Lung (tissue), 12 donors: ENCODE measurements around the gene TFAM. TPM values are rescaled to one million over a fixed set of nuclear protein-coding genes. Genes with fewer than 3 reads are reported as not detected.
A peak's percentile ranks its signal among the peaks of the same experiment; 100 is the strongest.

Experiments used
- ATAC-seq: fragments of 200-7000 bp; cut with Tn5 transposase; one replicate; pipeline ENCODE4 v1.9.1; 2020; ENCODE audit warnings: moderate number of reproducible peaks; ENCODE audit not compliant: insufficient read depth, low FRiP score
- DNase-seq, 3 donors: peaks; one replicate each; pipeline ENCODE4 v3.0.0-alpha.2; 2013 to 2017
- H3K27ac ChIP-seq, 2 donors: one replicate each; pipeline ENCODE4 v1.5.1; 2013; ENCODE audit warnings: mild to moderate bottlenecking in 2 of 2, moderate library complexity in 2 of 2, control low read depth in 1 of 2, inconsistent platforms in 1 of 2, low read depth in 1 of 2, low read length in 1 of 2
- H3K27me3 ChIP-seq, 3 donors: one replicate each; pipeline ENCODE4 v1.5.1; 2013; ENCODE audit warnings: low read length in 2 of 3; ENCODE audit not compliant: control insufficient read depth in 3 of 3, insufficient read depth in 3 of 3
- H3K36me3 ChIP-seq, 4 donors: one replicate each; pipeline ENCODE4 v1.5.1; 2013; ENCODE audit warnings: low read length in 4 of 4, mild to moderate bottlenecking in 1 of 4, moderate library complexity in 1 of 4; ENCODE audit not compliant: control insufficient read depth in 4 of 4, insufficient read depth in 4 of 4
- H3K4me1 ChIP-seq, 5 donors: one replicate each; pipeline ENCODE4 v1.5.1; 2013; ENCODE audit warnings: low read length in 5 of 5, mild to moderate bottlenecking in 2 of 5, moderate library complexity in 1 of 5; ENCODE audit not compliant: control insufficient read depth in 5 of 5, insufficient read depth in 5 of 5
- H3K4me3 ChIP-seq: one replicate; pipeline ENCODE4 v1.5.1; 2013; ENCODE audit warnings: mild to moderate bottlenecking, control low read depth, moderate library complexity
- H3K9ac ChIP-seq, 2 donors: one replicate each; pipeline ENCODE4 v1.5.1; 2013; ENCODE audit warnings: low read length in 2 of 2, control low read depth in 1 of 2; ENCODE audit not compliant: insufficient read depth in 1 of 2
- H3K9me3 ChIP-seq, 4 donors: one replicate each; pipeline ENCODE4 v1.5.1; 2013; ENCODE audit warnings: low read length in 3 of 4, mild to moderate bottlenecking in 1 of 4, moderate library complexity in 1 of 4; ENCODE audit not compliant: control insufficient read depth in 4 of 4, insufficient read depth in 3 of 4
- CTCF ChIP-seq: IDR thresholded peaks from 2 replicates; pipeline ENCODE4 v1.5.1; 2012; ENCODE audit warnings: mild to moderate bottlenecking; ENCODE audit errors: control extremely low read depth, extremely low read depth
- WGBS, 2 donors: extraction: QIAGEN DNeasy Blood & Tissue Kit; methylation state at CpG; one replicate each; pipeline ENCODE4 v1.1.7; 2013; 5-methylcytosine and 5-hydroxymethylcytosine counted together
- polyA plus RNA-seq, 2 donors: library from polyadenylated mRNA; stranded (reverse); fragments of 200-250 nt; gene quantifications; one replicate each; pipeline ENCODE4 v1.2.1, GENCODE V29; 2013
- total RNA-seq, 2 donors: library from RNA; depleted of rRNA in 1 of 2; stranded (reverse); fragments of >200 nt in 1 of 2; gene quantifications; one replicate each; pipeline ENCODE4 v1.2.1, GENCODE V29; 2014 to 2021
- donor health status: control.
- donor health status: control.
- donor health status: Bipolar disorder and iron deficiency.
- donor health status: healthy.
- donor health status: DM: yes; HTN: yes; CAD: no.

TFAM gene
- total and polyA plus RNA-seq, 4 donors: 5.9 to 27.0 (median 20.9) TPM

- H3K36me3 ChIP-seq: peaks cover 0 to 10% (median 2%) of the 10 kb centered on the region in 4 donors
- H3K27ac ChIP-seq: no peak overlapping the region
- H3K4me3 ChIP-seq: no peak overlapping the region
- H3K27me3 ChIP-seq: no peaks in the 10 kb centered on the region
- H3K9me3 ChIP-seq: no peaks in the 10 kb centered on the region
- ATAC-seq: no peak
- H3K9ac ChIP-seq: no peak overlapping the region
- 82 to 87% methylated on average over 9 of the region's 9 CpGs for WGBS, 2 donors
- TF ChIP-seq CTCF: no peak
- no peak for DNase-seq
- H3K4me1 ChIP-seq: peaks cover 0 to 16% (median 3%) of the 10 kb centered on the region in 5 donors
Measured at GRCh38 chr10:58360412-58361004, 24.7 kb upstream of the TFAM start.

- ATAC-seq (no peak), DNase-seq (no peak)
- TF ChIP-seq CTCF: no peak
- Histone ChIP-seq H3K27me3 (no peaks in the 10 kb centered on the region), H3K36me3 (peaks cover 0 to 10% (median 2%) of the 10 kb centered on the region in 4 donors), H3K9ac (no peak overlapping the region), H3K9me3 (no peaks in the 10 kb centered on the region), H3K4me3 (no peak overlapping the region), H3K27ac (no peak overlapping the region), H3K4me1 (peaks cover 0 to 16% (median 3%) of the 10 kb centered on the region in 5 donors)
- WGBS, 2 donors: 99 to 100% methylated on average over 2 of the region's 2 CpGs
Measured at GRCh38 chr10:58361353-58361752, 23.9 kb upstream of the TFAM start.

- no peak overlapping the region for H3K27ac ChIP-seq
- no peaks in the 10 kb centered on the region for H3K27me3 ChIP-seq
- no peaks in the 10 kb centered on the region for H3K9me3 ChIP-seq
- H3K4me1 ChIP-seq: peaks cover 0 to 10% (median 3%) of the 10 kb centered on the region in 5 donors
- 82 to 85% methylated on average over 1 of the region's 1 CpG for WGBS, 2 donors
- ATAC-seq (no peak), DNase-seq (peak in 2 of 3 donors; percentile 43 to 62)
- no peak for TF ChIP-seq CTCF
- no peak overlapping the region for H3K9ac ChIP-seq
- H3K4me3 ChIP-seq: no peak overlapping the region
- H3K36me3 ChIP-seq: peaks cover 0 to 15% (median 2%) of the 10 kb centered on the region in 4 donors
Measured at GRCh38 chr10:58362027-58362789, 23.0 kb upstream of the TFAM start.
